ENCODE data around the gene TYSND1. TPM values are rescaled to one million over a fixed set of nuclear protein-coding genes. Genes with fewer than 3 reads are reported as not detected.

TYSND1 gene
- total RNA-seq, 1 donor from 2014 or later = 13.8 TPM

GRCh38 chr10:70174058-70174741 lies 27.7 kb upstream of the TYSND1 start:
- Mint-ChIP-seq H3K36me3 (ENCODE audit: unreplicated experiment) (no peaks in the 10 kb centered on the region), H3K27me3 (ENCODE audit: unreplicated experiment) (no peaks in the 10 kb centered on the region), H3K4me1 (ENCODE audit: unreplicated experiment) (peaks cover 11% of the 10 kb centered on the region), H3K27ac (ENCODE audit: unreplicated experiment) (no peak overlapping the region), H3K4me3 (ENCODE audit: unreplicated experiment) (no peak overlapping the region), H3K9me3 (ENCODE audit: unreplicated experiment) (no peaks in the 10 kb centered on the region)
- DNase-seq (ENCODE audit: extremely low spot score, unreplicated experiment) = no peak
- TF ChIP-seq CTCF (IDR thresholded peaks at IDR 0.05) = no peak

GRCh38 chr10:70169649-70170364 lies 23.3 kb upstream of the TYSND1 start:
- Mint-ChIP-seq H3K9me3 (ENCODE audit: unreplicated experiment) (no peaks in the 10 kb centered on the region), H3K4me3 (ENCODE audit: unreplicated experiment) (peak overlapping the region; percentile 93), H3K27me3 (ENCODE audit: unreplicated experiment) (no peaks in the 10 kb centered on the region), H3K27ac (ENCODE audit: unreplicated experiment) (peak overlapping the region; percentile 95), H3K36me3 (ENCODE audit: unreplicated experiment) (peaks cover 8% of the 10 kb centered on the region), H3K4me1 (ENCODE audit: unreplicated experiment) (peaks cover 38% of the 10 kb centered on the region)
- no peak for TF ChIP-seq CTCF (IDR thresholded peaks at IDR 0.05)
- DNase-seq (ENCODE audit: extremely low spot score, unreplicated experiment) = no peak

GRCh38 chr10:70169011-70169410 lies 22.5 kb upstream of the TYSND1 start:
- Mint-ChIP-seq H3K9me3 (ENCODE audit: unreplicated experiment) (no peaks in the 10 kb centered on the region), H3K27me3 (ENCODE audit: unreplicated experiment) (no peaks in the 10 kb centered on the region), H3K4me1 (ENCODE audit: unreplicated experiment) (peaks cover 38% of the 10 kb centered on the region), H3K36me3 (ENCODE audit: unreplicated experiment) (peaks cover 8% of the 10 kb centered on the region), H3K27ac (ENCODE audit: unreplicated experiment) (peak overlapping the region; percentile 95), H3K4me3 (ENCODE audit: unreplicated experiment) (peak overlapping the region; percentile 93)
- no peak for TF ChIP-seq CTCF (IDR thresholded peaks at IDR 0.05)
- no peak for DNase-seq (ENCODE audit: extremely low spot score, unreplicated experiment)

GRCh38 chr10:70167246-70167645 lies 20.7 kb upstream of the TYSND1 start:
- Mint-ChIP-seq H3K27me3 (ENCODE audit: unreplicated experiment) (no peaks in the 10 kb centered on the region), H3K9me3 (ENCODE audit: unreplicated experiment) (no peaks in the 10 kb centered on the region), H3K4me1 (ENCODE audit: unreplicated experiment) (peaks cover 48% of the 10 kb centered on the region), H3K27ac (ENCODE audit: unreplicated experiment) (peak overlapping the region; percentile 18), H3K36me3 (ENCODE audit: unreplicated experiment) (peaks cover 12% of the 10 kb centered on the region), H3K4me3 (ENCODE audit: unreplicated experiment) (no peak overlapping the region)
- no peak for DNase-seq (ENCODE audit: extremely low spot score, unreplicated experiment)
- TF ChIP-seq CTCF (IDR thresholded peaks at IDR 0.05) = no peak

- no peak for DNase-seq (ENCODE audit: extremely low spot score, unreplicated experiment)
- peaks cover 56% of the 10 kb centered on the region for H3K4me1 Mint-ChIP-seq (ENCODE audit: unreplicated experiment)
- no peaks in the 10 kb centered on the region for H3K9me3 Mint-ChIP-seq (ENCODE audit: unreplicated experiment)
- no peak overlapping the region for H3K27ac Mint-ChIP-seq (ENCODE audit: unreplicated experiment)
- no peak overlapping the region for H3K4me3 Mint-ChIP-seq (ENCODE audit: unreplicated experiment)
- TF ChIP-seq CTCF (IDR thresholded peaks at IDR 0.05) = no peak
- H3K27me3 Mint-ChIP-seq (ENCODE audit: unreplicated experiment) = no peaks in the 10 kb centered on the region
- H3K36me3 Mint-ChIP-seq (ENCODE audit: unreplicated experiment) = peaks cover 12% of the 10 kb centered on the region
Observed at GRCh38 chr10:70166394-70166793, 19.9 kb upstream of the TYSND1 start.
